Measurements from ENCODE around the gene RIN2.

The RIN2 gene

DNA sequence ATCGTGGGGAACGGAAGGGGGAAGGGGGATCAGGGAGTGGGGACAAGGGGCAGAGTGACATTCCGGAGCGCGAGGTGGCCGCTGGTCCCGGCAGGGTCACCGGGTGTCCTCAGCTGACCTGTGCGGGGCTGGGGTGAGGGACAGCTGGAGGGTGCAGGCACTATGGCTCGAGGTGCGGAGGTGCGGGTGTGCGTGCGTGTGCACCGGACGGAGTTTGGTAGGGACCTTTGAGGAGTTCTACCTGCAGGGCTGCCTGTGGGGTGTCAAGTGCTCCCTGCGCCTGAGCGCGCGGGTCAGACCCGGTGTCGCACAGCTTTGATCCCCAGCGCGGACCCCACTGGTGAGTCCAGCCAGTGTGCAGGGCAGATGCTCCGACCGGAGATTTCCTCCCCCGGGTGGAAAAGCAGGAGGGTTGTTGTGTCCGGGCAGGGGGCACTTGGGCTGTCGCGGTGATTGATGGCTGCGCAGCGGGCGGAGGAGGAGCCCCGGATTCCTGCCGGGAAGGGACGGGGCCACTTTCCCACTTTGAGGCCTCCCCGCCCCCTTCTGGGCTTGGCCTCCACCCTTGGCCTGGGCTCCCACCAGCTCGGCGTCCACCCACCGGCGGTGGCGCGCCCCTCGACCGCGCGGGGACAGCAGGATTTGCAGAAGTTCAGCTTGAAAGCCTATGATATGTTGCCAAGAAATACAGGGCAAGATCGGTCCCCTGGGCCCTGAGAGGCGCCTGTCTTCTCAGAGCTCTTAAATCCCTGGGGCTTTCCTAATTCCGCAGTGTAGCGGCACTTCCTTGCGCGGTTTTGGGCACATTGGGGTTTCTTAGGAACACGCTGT, 658 bp downstream of the RIN2 start:
- H3K4me3 ChIP-seq (ENCODE audit: low read depth, low read length), result peak overlapping the region; percentile 7
- DNase-seq (ENCODE audit: low read depth), result peak; percentile 87
- TF ChIP-seq MAX (IDR thresholded peaks at IDR 0.05; ENCODE audit: low read depth, low read length) (no peak), POLR2A (IDR thresholded peaks at IDR 0.05; ENCODE audit: extremely low read depth, insufficient read length) (no peak), MYC (IDR thresholded peaks at IDR 0.05; ENCODE audit: low read depth, low read length) (no peak), CTCF (IDR thresholded peaks at IDR 0.05; ENCODE audit: low read depth, low read length) (no peak)

DNA sequence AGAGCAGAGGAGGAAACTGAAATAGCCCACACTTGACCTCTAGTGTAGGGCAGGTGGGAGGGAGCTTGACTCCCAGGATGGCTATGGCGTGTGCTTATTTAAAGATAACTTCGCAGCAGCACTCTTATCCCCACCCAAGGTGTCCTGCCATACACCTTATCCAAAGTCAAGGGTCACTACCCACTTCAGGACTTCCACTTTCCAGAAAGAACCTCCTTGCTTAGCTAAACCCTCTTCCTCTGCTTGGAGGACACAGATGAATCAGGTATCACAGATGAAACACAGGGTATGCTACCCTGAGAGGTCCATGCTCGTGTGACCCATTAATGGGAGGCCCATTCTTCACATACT, 2.3 kb downstream of the RIN2 start:
- DNase-seq (ENCODE audit: low read depth), result peak; percentile 9
- no peak overlapping the region for H3K4me3 ChIP-seq (ENCODE audit: low read depth, low read length)
- TF ChIP-seq MAX (IDR thresholded peaks at IDR 0.05; ENCODE audit: low read depth, low read length) (no peak), CTCF (IDR thresholded peaks at IDR 0.05; ENCODE audit: low read depth, low read length) (no peak), POLR2A (IDR thresholded peaks at IDR 0.05; ENCODE audit: extremely low read depth, insufficient read length) (no peak), MYC (IDR thresholded peaks at IDR 0.05; ENCODE audit: low read depth, low read length) (no peak)

DNA sequence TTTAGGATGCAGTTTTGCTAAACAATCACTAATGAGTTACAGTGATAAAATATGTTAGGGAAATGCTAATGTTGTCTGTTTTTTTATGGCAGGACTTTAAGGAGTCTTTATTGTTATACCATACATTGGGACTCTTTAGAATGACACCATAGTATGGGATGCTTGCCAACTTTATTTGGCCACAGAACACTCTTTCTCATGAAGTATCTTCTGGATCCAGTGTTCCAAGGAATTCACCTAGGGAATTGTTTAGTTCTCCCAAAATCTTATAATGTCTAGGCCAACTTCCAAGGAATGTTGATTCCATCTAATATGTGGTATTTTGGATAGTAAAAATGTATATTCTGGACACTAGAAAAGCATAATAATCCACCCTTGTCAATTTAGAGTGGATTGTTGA, 3.3 kb downstream of the RIN2 start:
- no peak for DNase-seq (ENCODE audit: low read depth)
- TF ChIP-seq CTCF (IDR thresholded peaks at IDR 0.05; ENCODE audit: low read depth, low read length) (no peak), POLR2A (IDR thresholded peaks at IDR 0.05; ENCODE audit: extremely low read depth, insufficient read length) (no peak), MAX (IDR thresholded peaks at IDR 0.05; ENCODE audit: low read depth, low read length) (no peak), MYC (IDR thresholded peaks at IDR 0.05; ENCODE audit: low read depth, low read length) (no peak)
- no peak overlapping the region for H3K4me3 ChIP-seq (ENCODE audit: low read depth, low read length)

DNA sequence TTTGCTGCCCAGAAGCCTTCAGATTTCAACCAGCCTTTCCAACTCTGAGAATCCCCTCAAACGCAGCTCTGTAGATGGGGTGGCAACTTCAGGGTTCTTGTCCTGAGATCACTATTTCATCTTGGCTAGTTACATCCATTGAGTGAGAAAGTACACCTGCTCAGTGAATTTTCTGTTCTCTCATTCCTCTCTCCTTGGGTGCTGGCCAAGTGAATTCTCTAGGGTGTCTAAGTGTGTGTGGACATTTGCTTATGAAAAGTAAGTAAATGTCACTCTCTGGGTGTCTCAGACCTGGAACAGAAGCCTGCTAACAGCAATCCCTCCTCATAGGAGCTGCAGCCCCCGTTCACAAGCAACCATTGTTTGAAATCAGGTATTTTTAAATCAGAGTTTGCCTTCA, 3.8 kb downstream of the RIN2 start:
- DNase-seq (ENCODE audit: low read depth), result no peak
- TF ChIP-seq MAX (IDR thresholded peaks at IDR 0.05; ENCODE audit: low read depth, low read length) (no peak), CTCF (IDR thresholded peaks at IDR 0.05; ENCODE audit: low read depth, low read length) (no peak), POLR2A (IDR thresholded peaks at IDR 0.05; ENCODE audit: extremely low read depth, insufficient read length) (no peak), MYC (IDR thresholded peaks at IDR 0.05; ENCODE audit: low read depth, low read length) (no peak)
- no peak overlapping the region for H3K4me3 ChIP-seq (ENCODE audit: low read depth, low read length)

- TF ChIP-seq MAX (IDR thresholded peaks at IDR 0.05; ENCODE audit: low read depth, low read length) (no peak), CTCF (IDR thresholded peaks at IDR 0.05; ENCODE audit: low read depth, low read length) (no peak), POLR2A (IDR thresholded peaks at IDR 0.05; ENCODE audit: extremely low read depth, insufficient read length) (no peak), MYC (IDR thresholded peaks at IDR 0.05; ENCODE audit: low read depth, low read length) (no peak)
- H3K4me3 ChIP-seq (ENCODE audit: low read depth, low read length), result no peak overlapping the region
- peak; percentile 11 for DNase-seq (ENCODE audit: low read depth)
Observed at GRCh38 chr20:19764207-19764606, 6.1 kb downstream of the RIN2 start.
